Astrocyte of the hippocampus (primary cell): ENCODE results near the gene AKR1D1.
"Not testable (repeated sequence)": the region's sequence is repeated elsewhere in the genome, so short reads cannot be mapped to it uniquely, and the experiment has no call there.

Experiments used
- DNase-seq: peaks from one replicate; pipeline ENCODE4 v3.0.0; 2011; ENCODE audit warnings: low read depth, low spot score

AKR1D1 gene

GRCh38 chr7:138120140-138120827 is 44.0 kb downstream of the AKR1D1 start:
- no peak for DNase-seq

DNA sequence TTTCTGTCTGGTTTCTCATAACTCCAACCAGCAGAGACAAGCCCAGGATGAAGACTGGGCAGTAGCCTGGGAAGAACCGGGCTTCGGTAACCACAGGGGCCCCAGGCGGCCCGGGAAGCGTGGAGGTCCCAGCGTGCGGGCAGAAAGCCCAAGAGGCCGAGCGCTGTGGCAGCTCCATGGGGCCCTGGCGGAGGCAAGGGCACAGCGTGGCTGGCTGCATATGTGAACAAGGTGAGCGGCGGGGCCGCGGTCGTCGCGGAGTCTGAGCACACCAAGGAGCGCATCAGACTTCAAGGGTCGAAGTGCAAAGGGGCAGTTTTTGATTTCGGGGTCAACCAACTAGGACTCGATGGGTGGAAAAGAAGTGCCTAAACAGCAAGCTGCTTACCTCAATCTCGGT is 45.9 kb downstream of the AKR1D1 start:
- DNase-seq, result no peak

DNA sequence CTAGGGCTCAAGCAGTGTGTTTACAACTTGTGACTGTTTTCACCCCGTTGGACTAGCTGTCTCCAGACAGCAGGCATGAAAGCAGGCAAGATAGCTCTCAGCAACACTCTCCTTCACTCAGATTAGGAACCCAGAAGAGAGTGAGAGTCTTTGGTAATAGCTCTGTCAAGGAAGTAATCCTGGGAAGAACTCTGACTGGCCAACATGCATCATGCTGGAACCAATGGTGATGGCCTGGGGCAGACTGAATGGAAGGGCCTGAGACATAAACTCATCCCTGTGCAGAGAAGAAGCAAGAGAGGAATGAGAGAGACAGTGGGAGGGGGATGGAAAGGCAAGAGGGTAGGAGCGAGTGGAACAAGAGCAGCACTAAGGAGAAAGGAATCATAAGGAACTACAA is 48.9 kb downstream of the AKR1D1 start:
- DNase-seq, result peak; percentile 22

GRCh38 chr7:138125598-138126111 is 49.4 kb downstream of the AKR1D1 start:
- peak; percentile 50 for DNase-seq

GRCh38 chr7:138126928-138127327 is 50.7 kb downstream of the AKR1D1 start:
- peak; percentile 8 for DNase-seq

GRCh38 chr7:138127996-138128395 is 51.7 kb downstream of the AKR1D1 start:
- peak; percentile 9 for DNase-seq

GRCh38 chr7:138129551-138130165 is 53.4 kb downstream of the AKR1D1 start:
- DNase-seq, result no peak

DNA sequence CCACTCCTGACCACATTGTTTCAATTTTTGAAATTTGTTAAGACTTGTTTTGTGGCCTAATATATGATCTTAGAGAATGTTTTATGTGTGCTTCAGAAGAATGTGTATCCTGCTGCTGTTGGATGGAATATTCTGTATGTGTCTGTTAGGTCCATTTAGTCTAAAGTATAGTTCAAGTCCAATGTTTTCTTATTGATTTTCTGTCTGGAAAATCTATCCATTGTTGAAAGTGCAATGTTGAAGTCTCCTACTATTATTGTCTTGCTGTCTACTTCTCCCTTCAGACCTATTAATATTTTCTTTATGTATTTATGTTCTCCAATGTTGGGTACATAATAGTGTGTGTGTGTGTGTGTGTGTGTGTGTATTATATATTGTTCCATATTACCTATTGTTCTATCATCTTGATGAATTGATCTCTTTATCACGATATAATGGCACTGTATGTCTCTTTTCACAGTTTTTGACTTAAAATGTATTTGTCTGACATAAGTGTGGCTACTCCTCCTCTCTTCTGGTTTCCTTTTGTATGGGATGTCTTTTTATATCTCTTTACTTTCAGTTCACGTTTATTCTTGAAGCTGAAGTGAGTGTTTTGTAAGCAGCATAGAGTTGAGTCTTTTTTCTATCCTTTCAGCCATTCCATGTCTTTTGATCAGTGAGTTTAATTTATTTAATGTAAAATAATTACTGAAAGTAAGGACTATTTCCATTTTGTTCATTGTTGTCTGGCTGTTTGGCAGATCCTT is 61.3 kb downstream of the AKR1D1 start:
- DNase-seq, result no peak

GRCh38 chr7:138138244-138138643 is 62.0 kb downstream of the AKR1D1 start:
- no peak for DNase-seq

- DNase-seq, result no peak
Measured at GRCh38 chr7:138142583-138143201, 66.4 kb downstream of the AKR1D1 start.

GRCh38 chr7:138144958-138145357 is 68.7 kb downstream of the AKR1D1 start:
- no peak for DNase-seq

DNA sequence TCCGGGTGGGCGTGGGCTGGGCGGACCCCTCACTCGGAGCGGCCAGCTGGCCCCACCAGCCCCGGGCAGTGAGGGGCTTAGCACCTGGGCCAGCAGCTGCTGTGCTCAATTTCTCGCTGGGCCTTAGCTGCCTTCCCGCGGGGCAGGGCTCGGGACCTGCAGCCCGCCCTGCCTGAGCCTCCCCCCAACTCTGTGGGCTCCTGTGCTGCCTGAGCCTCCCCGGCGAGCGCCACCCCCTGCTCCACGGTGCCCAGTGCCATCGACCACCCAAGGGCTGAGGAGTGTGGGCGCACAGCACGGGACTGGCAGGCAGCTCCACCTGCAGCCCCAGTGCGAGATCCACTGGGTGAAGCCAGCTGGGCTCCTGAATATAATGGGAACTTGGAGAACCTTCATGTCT is 70.0 kb downstream of the AKR1D1 start:
- DNase-seq, result not testable (repeated sequence)

DNA sequence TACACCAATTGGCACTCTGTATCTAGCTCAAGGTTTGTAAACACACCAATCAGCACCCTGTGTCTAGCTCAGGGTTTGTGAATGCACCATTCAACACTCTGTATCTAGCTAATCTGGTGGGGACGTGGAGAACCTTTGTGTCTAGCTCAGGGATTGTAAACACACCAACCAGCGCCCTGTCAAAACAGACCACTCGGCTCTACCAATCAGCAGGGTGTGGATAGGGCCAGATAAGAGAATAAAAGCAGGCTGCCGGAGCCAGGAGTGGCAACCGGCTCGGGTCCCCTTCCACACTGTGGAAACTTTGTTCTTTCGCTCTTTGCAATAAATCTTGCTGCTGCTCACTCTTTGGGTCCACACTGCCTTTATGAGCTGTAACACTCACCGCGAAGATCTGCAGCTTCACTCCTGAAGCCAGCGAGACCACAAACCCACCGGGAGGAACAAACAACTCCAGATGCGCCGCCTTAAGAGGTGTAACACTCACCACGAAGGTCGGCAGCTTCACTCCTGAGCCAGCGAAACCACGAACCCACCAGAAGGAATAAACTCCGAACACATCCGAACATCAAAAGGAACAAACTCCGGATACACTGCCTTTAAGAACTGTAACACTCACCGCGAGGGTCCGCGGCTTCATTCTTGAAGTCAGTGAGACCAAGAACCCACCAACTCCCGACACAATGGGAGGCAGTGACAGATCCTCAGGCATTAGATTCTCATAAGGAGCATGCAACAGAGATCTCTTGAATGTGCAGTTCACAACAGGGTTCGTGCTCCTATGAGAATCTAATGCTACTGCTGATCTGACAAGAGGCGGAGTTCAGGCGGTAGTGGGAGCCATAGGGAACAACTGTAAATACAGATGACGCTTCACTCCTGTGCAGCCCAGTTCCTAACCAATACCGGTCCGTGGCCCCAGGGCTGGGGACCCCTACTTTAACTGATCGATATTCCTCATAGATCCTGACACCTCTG is 70.8 kb downstream of the AKR1D1 start:
- DNase-seq, result not testable (repeated sequence)

- no peak for DNase-seq
Measured at GRCh38 chr7:138151731-138152577, 75.7 kb downstream of the AKR1D1 start.

- DNase-seq, result no peak
Measured at GRCh38 chr7:138154661-138155060, 78.4 kb downstream of the AKR1D1 start.

DNA sequence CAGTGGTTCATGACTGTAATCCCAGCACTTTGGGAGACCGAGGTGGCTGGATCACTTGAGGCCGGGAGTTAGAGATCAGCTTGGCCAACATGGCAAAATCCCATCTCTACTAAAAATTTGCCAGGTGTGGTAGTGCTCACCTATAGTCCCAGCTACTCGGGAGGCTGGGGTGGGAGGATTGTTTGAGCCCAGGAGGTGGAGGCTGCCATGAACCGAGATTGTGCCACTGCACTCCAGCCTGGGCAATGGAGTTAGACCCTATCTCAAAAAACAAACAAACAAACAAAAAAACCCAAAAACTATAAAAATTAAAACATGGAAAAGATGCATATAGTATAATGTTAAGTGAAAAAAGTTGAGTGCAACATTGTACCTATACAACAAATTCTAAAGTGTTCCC is 81.4 kb downstream of the AKR1D1 start:
- no peak for DNase-seq

DNA sequence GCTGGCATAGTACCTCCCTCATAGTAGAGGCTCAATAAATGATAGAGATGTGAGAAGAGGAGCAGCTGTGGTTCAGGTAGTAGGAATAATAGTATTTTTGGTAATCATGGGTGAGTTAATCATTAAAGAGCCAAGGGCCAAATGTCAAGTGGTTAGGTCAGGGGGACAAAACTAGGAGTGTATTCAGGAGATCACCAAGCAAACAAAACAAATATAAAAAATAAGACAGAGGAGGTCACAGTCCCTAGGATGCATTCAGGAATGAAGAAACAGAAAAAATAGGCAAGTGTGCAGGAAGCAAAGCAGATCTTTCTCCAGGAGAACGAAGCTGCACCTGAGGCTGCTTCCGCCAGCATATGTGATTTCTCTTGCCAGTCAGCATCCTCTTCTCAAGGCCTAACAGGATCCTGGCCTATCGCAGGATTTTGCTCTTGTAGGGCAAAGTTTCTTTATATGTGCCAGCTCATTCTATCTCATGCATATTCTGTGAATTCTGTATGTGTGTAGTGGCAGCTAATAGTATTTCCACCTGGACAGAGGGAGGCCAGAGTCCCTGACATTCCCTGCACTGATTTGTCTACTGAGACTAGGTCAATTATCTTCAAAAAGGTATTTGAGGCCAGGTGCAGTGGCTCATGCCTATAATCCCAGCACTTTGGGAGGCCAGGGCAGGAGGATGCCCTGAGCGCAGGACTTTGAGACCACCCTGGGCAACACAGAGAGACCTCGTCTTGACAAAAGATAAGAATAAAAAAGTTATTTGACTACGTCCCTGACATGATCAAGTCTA is 82.7 kb downstream of the AKR1D1 start:
- DNase-seq, result no peak

DNA sequence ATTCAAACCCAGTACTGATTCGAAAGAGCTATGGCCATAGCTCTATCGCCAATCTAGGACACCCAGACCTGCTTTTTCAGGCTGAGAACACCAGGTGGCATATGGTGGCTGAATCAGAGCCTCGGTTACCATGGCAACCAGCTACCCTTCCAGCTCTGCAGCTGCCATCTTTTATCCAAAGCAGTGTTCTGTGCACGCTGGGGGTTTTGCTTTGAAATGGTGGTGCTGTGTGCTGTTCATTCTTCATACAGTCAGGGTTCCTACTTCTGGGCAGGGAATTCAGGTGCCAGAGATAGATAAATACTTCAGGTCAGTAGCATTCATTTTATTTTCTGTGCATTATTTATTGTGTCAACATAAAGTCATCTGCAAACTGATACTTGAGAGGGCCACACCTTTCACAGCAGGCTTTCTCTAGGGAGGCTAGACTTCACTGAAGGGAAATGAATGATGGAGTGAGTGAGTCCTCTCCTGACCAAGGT is 85.4 kb downstream of the AKR1D1 start:
- peak; percentile 96 for DNase-seq

DNA sequence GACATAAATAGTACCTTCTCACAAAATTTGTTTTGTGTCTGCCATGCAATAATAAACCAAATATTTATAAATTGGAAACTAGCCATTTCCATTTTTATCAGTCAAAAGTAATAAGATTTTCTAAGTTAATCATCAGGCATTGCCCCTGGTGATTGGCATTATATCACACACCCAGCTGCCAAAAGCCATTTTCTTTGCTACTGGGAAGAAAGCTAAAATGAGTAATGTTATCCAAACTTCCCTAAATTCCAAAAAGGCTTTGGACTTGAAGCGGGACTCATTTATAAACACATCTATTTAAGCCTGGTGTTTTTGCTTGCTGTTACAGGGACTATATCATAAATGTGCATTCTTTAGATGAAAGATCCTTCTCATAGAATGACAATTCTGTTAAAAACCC is 86.0 kb downstream of the AKR1D1 start:
- DNase-seq, result no peak
